HG03135 (cell line): ENCODE results near the gene ALOX5.
"Not testable (repeated sequence)": the region's sequence is repeated elsewhere in the genome, so short reads cannot be mapped to it uniquely, and the experiment has no call there.

ENCODE experiments used
- ATAC-seq: cut with Tn5 transposase; IDR thresholded peaks from one replicate; pipeline ENCODE4 v1.9.1; 2021; ENCODE audit warnings: mild to moderate bottlenecking, moderate library complexity; ENCODE audit not compliant: unreplicated experiment

ALOX5 gene

GRCh38 chr10:45404087-45404769 lies 30.2 kb downstream of the ALOX5 start:
- ATAC-seq, result no peak

- no peak for ATAC-seq
These were observed 30.7 kb downstream of the ALOX5 start for GRCh38 chr10:45404770-45405120.

DNA sequence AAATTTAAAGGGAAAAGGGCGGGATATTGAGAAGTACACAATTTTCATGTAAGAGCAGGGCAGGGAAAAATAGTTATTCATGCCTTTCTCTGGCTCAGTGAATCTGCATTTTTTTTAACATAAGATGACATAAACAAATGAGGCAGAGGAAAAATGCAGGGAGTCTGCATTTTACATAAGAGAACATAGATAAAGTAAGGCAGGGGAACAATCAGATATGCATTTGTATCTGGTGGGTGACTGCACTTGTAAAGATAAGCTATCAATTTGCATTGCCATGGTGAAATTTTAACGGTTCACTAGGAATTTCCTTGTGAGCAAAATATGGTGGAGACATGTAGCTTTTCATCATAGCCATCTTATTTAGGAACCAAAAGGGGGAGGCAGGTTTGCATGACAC lies 33.5 kb downstream of the ALOX5 start:
- no peak for ATAC-seq

DNA sequence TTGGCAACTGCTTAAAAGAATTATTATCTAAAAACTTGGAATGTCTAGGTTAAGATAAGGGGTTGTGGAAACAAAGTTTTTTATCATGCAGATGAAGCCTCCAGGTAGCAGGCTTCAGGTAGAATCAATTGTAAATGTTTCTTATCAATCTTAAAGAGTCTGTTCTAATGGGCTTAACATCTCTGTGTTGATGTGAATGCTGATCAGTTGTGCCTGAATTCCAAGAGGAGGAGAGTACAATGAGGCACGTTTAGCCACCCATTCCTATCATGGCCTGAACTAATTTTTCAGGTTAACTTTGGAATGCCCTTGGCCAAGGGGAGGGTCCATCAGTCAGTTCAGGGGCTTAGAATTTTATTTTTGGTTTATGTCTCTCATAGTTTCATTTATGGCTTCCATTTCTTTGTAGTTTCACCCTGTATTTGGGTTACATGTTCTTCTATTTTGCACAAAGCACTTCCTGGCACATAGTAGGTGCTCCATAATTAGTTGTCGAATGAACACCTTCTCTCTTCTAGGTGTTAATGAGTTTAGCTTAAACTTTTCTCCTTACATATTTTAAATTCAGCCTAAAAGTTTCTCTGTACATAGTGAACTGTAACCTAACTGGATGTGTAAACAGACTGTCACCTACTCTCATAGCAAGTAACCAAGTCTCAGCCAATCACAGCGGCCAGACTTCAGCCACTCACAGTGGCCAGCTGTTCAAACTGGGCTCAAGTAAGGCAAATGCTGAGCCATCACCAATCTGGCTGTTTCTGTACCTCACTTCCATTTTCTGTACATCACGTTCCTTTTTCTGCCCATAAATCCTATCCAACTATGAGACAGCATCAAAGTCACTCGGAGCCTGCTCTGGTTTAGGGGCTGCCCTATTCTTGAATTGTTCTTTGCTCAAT lies 34.7 kb downstream of the ALOX5 start:
- ATAC-seq, result no peak

DNA sequence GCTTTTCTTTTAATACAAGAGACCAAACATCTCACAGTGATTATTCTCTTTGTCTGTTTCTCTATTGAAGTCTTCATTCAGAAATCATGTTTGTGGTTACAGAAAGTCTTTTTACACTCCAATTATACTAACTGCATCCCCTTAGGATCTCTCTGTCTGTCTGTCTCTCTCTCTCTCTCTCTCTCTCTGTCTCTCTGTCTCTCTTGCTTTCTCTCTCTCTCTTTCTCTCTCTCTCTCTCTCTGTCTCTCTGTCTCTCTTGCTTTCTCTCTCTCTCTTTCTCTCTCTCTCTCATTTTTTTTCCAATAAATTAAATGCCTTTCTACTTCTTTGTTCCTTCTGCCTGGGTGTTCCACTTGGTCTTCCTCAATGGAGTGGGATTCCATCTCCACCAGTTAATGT lies 35.3 kb downstream of the ALOX5 start:
- not testable (repeated sequence) for ATAC-seq

- no peak for ATAC-seq
These were observed 35.8 kb downstream of the ALOX5 start for GRCh38 chr10:45409782-45410181.

GRCh38 chr10:45410489-45410806 lies 36.4 kb downstream of the ALOX5 start:
- ATAC-seq, result no peak

- no peak for ATAC-seq
These were observed 37.0 kb downstream of the ALOX5 start for GRCh38 chr10:45410807-45411606.

DNA sequence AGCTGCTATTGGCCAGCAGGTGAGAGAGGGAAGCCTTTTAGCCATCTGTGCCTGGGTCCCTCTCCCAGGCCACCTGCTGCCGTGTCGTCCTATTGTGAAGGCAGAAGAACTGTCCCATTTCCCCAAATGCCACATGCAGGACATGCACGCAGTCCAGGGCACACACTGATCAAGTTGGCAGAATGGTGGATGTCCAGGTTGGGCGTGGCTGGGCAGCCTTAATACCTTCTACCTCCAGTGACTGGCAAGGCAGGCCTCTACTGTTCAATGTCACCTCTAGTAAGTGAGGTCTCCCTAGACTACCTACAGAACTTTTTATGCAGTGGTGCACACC lies 37.6 kb downstream of the ALOX5 start:
- no peak for ATAC-seq

GRCh38 chr10:45415062-45415461 lies 41.0 kb downstream of the ALOX5 start:
- not testable (repeated sequence) for ATAC-seq

DNA sequence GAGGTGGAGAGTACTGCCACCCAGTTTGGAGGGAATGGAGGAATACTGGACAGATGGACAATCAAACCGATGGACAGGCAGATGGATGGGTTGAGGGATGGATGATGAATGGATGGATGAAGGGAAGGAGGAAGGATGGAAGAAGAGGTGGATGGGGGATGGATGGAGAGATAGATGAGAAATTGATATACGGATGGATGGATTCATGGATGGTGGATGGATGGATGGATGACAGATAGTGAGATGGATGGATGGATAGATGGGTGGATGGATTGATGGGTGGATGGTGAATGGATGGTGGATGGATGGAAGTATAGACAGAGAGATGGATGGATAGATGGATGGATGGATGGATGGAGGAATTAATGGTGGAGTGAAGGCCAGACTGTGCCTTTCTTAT lies 42.6 kb downstream of the ALOX5 start:
- no peak for ATAC-seq

GRCh38 chr10:45417746-45418145 lies 43.7 kb downstream of the ALOX5 start:
- no peak for ATAC-seq

GRCh38 chr10:45418417-45418848 lies 44.4 kb downstream of the ALOX5 start:
- no peak for ATAC-seq

GRCh38 chr10:45418849-45419675 lies 45.0 kb downstream of the ALOX5 start:
- peak; percentile 56 for ATAC-seq

DNA sequence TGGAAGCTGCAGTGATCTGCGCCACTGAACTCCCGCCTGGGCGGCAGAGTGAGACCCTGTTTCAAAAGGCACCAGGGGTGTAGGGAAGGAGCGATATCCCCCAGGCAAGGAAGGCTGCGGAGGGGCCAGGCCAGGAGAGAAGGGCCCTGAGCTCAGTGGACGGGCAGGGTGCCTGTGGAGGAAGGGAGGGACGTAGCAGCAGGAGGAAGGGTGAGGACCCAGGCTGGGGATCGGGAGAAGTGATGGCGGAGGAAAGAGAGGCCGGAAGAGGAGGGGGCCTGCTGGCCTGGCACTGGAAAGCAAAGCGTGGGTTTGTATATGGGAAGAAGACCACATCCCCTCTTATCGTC lies 45.6 kb downstream of the ALOX5 start:
- peak; percentile 7 for ATAC-seq

GRCh38 chr10:45420453-45421192 lies 46.6 kb downstream of the ALOX5 start:
- peak; percentile 39 for ATAC-seq

DNA sequence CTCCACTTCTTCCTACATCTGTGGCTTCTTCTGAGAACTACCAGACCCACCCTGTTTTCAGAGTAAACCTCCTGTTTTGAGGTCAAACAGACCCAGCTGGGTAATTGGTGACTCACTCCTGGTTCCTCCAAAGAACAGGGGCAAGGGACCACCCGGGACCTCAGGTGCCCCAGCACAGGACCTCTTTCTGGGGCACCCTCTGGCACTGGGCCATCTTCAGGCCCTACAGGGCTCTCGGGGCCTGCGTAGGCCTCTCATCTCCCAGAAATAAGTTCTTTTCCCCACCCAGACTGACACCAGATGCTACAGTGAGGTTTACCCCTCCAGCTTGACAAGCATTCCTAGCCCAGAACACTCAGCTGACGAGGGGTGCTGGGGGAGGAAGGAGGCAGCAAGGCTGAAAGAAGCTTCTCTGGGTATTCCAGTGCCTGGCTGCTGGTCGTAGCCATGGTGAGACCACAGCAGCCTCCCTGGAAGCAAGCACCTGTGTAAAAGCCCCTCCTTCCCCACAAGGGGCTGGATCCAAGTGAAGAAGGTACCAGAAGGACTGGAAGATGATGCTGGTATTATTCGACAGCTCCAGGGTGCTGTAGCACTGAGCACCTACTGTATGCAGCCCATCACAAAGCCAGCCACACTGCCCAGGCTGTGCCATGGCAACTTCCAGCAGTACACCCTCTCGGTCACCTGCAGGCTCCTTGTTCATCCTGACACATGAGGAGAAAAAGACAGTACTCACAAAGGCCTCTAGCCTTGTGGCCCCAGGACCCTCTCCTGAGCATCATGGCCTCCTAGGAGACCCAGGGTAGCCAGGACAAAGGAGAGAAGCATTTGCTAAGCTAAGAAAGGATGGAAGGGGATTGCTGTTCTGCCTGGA lies 47.4 kb downstream of the ALOX5 start:
- no peak for ATAC-seq

DNA sequence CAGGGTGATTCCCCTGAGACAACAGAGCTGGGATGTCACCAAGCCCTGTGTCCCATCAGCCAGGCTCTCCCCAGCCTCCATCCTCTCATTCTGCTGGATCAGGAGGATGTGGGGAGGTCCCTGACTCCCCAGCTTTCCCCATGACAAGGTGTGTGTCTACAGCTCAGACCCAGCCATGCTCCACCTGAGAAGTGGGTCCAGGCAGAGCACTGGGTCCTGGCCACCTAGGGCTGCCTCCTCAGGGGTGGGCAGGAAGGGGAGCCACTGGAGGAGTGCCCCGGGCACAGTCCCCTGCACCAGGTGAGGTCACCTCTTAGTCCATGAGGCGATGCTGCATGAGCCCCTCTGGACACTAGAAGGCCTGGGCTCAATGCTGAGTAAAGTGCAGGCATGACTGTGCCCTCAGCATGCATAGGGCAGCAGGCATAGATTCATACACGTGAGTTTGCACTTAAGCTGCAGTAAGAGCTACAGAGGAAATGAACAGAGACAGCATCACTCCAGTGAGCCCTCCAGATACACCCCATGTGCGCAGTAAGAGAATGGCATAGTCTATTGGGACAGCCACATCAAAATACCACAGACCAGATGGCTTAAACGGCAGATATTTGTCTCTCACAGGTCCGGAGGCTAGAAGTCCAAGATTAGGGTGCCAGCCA lies 48.3 kb downstream of the ALOX5 start:
- ATAC-seq, result no peak
